Ovary (tissue), 9 donors: ENCODE results near the gene TRPM3. TPM values are rescaled to one million over a fixed set of nuclear protein-coding genes. Genes with fewer than 3 reads are reported as not detected.

ENCODE experiments used
- DNase-seq, 5 donors: peaks; one replicate each; pipeline ENCODE4 v3.0.0-alpha.2; 2019 to 2020
- H3K27ac ChIP-seq, 2 donors: fragments of 200-600 bp; one replicate each; pipeline versions ENCODE4 v1.5.1 to v1.8.0; 2019 to 2022
- H3K27me3 ChIP-seq: fragments of 200-600 bp; one replicate; pipeline ENCODE4 v1.8.0; 2022
- H3K36me3 ChIP-seq: fragments of 200-600 bp; sonication (generic); one replicate; pipeline ENCODE4 v1.5.1; 2019
- H3K4me1 ChIP-seq: one replicate; pipeline ENCODE4 v1.8.1; 2013; ENCODE audit warnings: mild to moderate bottlenecking, moderate library complexity; ENCODE audit not compliant: insufficient read depth
- H3K4me3 ChIP-seq: fragments of 200-600 bp; sonication (generic); one replicate; pipeline ENCODE4 v1.5.1; 2017
- H3K9me3 ChIP-seq, 2 donors: fragments of 200-600 bp in 1 of 2; sonication (generic) in 1 of 2; one replicate each; pipeline versions ENCODE4 v1.5.1 to v1.8.1; 2013 to 2019; ENCODE audit warnings: mild to moderate bottlenecking in 1 of 2, moderate library complexity in 1 of 2
- EP300 ChIP-seq: sonication (generic); formaldehyde crosslinking; IDR thresholded peaks from one replicate; pipeline ENCODE4 v1.6.1; 2017; ENCODE audit warnings: antibody characterized with exemption
- POLR2A ChIP-seq: fragments of 450-650 bp; IDR thresholded peaks from one replicate; pipeline ENCODE4 v1.6.1; 2017; ENCODE audit warnings: antibody characterized with exemption, mild to moderate bottlenecking, moderate library complexity
- WGBS, 3 donors: extraction: QIAGEN DNeasy Blood & Tissue Kit in 1 of 3; methylation state at CpG; one replicate each; pipeline versions ENCODE4 v1.1.5 to v1.1.7; 2013 to 2017; 5-methylcytosine and 5-hydroxymethylcytosine counted together
- intact Hi-C, 4 donors: fragments of 100-400 bp; cut with DNase I; formaldehyde crosslinking; loops; one replicate each; pipeline versions ENCODE4 v1.11.0 to v1.15.1; 2022 to 2023
- polyA plus RNA-seq, 2 donors: library from polyadenylated mRNA; stranded (reverse); fragments of 200-250 nt in 1 of 2; fragments of 350-450 nt in 1 of 2; fragmentation: Illumina TruSeq in 1 of 2; extraction: RNeasy Lipid Tissue Mini Kit (QIAGEN cat#74804) in 1 of 2; gene quantifications; one replicate each; pipeline ENCODE4 v1.2.3, GENCODE V29; 2013 to 2014
- total RNA-seq, 7 donors: library from RNA; depleted of rRNA in 2 of 7; stranded (reverse); fragments of >200 nt in 2 of 7; fragmentation: NEBNext Ultra II Directional in 3 of 7; extraction: Animal tissue kit (Norgen Biotek cat#: 25700) in 3 of 7; gene quantifications; one replicate each; pipeline versions ENCODE4 v1.1.0 to v1.2.4, GENCODE V29; 2016 to 2023
- TF ChIP-seq, protein P1 (sequence below), 3 donors: fragments of 450-650 bp in 2 of 3; fragments of 200-600 bp in 1 of 3; IDR thresholded peaks; one replicate each; pipeline versions ENCODE4 v1.5.1 to v1.8.0; 2016 to 2022; ENCODE audit warnings: antibody characterized with exemption in 3 of 3, mild to moderate bottlenecking in 1 of 3
- donor health status: DM: no; HTN: no; CAD: no; lungs with moderate emphysema.
- donor health status: DM: no; HTN: no; CAD: no.
- donor health status: Bipolar disorder and iron deficiency.
- donor health status: DM: yes; HTN: yes; CAD: no.
- donor health status: DM: no; HTN: no; CAD: no.
- donor health status: DM: yes; HTN: yes; CAD: no.

TRPM3 gene
- total and polyA plus RNA-seq, 9 donors: 0.80 to 18.5 (median 4.6) TPM

DNA sequence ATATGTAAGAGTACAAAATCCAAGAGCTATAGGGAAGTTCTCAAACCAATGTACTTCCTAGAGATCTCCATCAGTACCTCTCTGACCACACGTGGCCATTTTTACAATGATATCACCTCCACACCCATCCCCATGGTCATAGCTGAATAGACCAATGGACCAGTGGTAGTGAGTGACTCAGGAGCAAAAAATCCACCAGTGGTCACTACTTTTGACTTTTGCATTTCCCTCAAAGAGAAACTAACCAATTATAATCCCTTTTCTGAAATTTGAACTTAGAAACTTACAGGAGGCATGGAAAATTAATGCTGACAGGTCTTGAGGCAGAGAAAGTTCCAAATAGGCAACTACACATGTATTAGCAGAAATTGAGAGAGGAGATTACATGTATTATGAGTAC lies 238.4 kb downstream of the TRPM3 start:
- TF ChIP-seq EP300: no peak
- no peak for TF ChIP-seq POLR2A
- TF ChIP-seq, protein P1, sequence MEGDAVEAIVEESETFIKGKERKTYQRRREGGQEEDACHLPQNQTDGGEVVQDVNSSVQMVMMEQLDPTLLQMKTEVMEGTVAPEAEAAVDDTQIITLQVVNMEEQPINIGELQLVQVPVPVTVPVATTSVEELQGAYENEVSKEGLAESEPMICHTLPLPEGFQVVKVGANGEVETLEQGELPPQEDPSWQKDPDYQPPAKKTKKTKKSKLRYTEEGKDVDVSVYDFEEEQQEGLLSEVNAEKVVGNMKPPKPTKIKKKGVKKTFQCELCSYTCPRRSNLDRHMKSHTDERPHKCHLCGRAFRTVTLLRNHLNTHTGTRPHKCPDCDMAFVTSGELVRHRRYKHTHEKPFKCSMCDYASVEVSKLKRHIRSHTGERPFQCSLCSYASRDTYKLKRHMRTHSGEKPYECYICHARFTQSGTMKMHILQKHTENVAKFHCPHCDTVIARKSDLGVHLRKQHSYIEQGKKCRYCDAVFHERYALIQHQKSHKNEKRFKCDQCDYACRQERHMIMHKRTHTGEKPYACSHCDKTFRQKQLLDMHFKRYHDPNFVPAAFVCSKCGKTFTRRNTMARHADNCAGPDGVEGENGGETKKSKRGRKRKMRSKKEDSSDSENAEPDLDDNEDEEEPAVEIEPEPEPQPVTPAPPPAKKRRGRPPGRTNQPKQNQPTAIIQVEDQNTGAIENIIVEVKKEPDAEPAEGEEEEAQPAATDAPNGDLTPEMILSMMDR (IDR thresholded peaks at IDR 0.05): no peak
- 76 to 84% (median 83%) methylated on average over 1 of the region's 1 CpG for WGBS, 3 donors
- intact Hi-C loops: no loop called here
- H3K4me1 ChIP-seq: no peaks in the 10 kb centered on the region
- no peak overlapping the region for H3K4me3 ChIP-seq
- H3K9me3 ChIP-seq: no peaks in the 10 kb centered on the region
- no peak overlapping the region for H3K27ac ChIP-seq
- no peaks in the 10 kb centered on the region for H3K36me3 ChIP-seq
- no peaks in the 10 kb centered on the region for H3K27me3 ChIP-seq
- DNase-seq: no peak

DNA sequence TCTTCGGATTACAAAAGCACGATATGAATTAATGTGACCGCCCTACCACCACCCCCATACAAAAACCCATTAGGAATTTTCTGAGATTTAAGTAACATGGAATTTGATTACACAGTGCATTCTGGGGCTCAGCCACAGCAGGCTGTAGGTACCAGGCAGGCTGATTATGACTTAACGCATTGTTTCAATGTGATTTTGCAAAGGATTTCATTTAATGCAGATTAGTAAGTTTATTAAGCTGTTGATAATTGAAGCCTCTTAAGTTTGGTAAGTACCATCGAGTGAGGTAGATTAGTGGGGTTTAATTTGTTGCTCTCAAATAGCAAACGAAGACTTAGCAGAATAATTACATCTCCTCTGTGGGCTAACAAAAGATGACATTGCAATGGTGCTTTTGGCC lies 240.1 kb downstream of the TRPM3 start:
- TF ChIP-seq POLR2A (no peak), EP300 (no peak)
- TF ChIP-seq, protein P1 (IDR thresholded peaks at IDR 0.05): no peak
- Histone ChIP-seq H3K36me3 (no peaks in the 10 kb centered on the region), H3K27ac (no peak overlapping the region), H3K9me3 (no peaks in the 10 kb centered on the region), H3K4me3 (no peak overlapping the region), H3K4me1 (no peaks in the 10 kb centered on the region), H3K27me3 (no peaks in the 10 kb centered on the region)
- WGBS, 3 donors: 89 to 92% (median 90%) methylated on average over 6 of the region's 6 CpGs
- no peak for DNase-seq
- intact Hi-C loops: no loop called here

DNA sequence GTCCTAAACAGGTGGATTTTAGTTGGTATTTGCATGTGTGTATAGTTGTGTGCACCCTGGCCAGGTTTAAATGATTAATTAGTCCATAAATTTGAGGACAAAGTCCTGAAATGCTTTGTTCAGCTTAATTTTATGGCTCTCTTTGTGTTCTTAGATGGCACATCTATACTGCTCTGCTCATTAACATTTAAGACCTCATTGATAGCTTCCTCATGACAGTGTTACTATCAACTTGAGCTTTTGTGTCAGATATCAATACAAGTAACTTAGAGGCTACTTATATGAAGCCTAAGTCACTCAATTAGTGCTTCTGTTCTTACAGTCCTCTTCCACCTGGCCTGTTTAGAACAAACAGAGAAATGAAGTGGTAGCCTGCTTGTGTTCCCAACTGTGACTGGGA lies 240.9 kb downstream of the TRPM3 start:
- Histone ChIP-seq H3K36me3 (no peaks in the 10 kb centered on the region), H3K4me3 (no peak overlapping the region), H3K4me1 (no peaks in the 10 kb centered on the region), H3K27me3 (no peaks in the 10 kb centered on the region), H3K27ac (no peak overlapping the region), H3K9me3 (no peaks in the 10 kb centered on the region)
- intact Hi-C loops: no loop called here
- no peak for DNase-seq
- TF ChIP-seq POLR2A: no peak
- TF ChIP-seq, protein P1 (IDR thresholded peaks at IDR 0.05): no peak
- no peak for TF ChIP-seq EP300

GRCh38 chr9:70878576-70878975 lies 242.8 kb downstream of the TRPM3 start:
- H3K4me3 ChIP-seq: no peak overlapping the region
- no peaks in the 10 kb centered on the region for H3K27me3 ChIP-seq
- TF ChIP-seq EP300 (no peak), POLR2A (no peak)
- TF ChIP-seq, protein P1 (IDR thresholded peaks at IDR 0.05): no peak
- 52 to 68% (median 66%) methylated on average over 4 of the region's 4 CpGs for WGBS, 3 donors
- no peak overlapping the region for H3K27ac ChIP-seq
- DNase-seq: no peak
- no peaks in the 10 kb centered on the region for H3K4me1 ChIP-seq
- no peaks in the 10 kb centered on the region for H3K36me3 ChIP-seq
- intact Hi-C loops: no loop called here
- H3K9me3 ChIP-seq: no peaks in the 10 kb centered on the region

DNA sequence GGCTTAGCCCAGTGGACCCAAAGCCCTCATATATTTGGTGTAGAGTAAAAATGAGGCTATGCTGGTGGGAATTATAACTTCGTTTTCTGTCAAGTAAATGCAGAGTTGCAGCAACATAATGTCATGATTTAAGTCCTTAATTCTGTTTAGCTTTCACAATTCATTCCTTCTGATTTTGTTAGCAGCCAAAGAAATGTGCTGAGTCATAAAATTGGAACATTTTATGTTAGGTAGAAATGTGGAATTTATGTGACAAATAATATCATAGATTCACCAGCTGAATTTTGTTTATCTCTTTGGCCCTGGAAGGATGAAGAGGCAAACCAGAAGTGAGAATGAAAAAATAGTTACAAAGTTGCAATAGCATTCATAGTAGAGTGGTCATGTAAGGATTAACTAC lies 247.0 kb downstream of the TRPM3 start:
- no peak overlapping the region for H3K4me3 ChIP-seq
- intact Hi-C loops: no loop called here
- H3K27me3 ChIP-seq: no peaks in the 10 kb centered on the region
- no peaks in the 10 kb centered on the region for H3K36me3 ChIP-seq
- no peak for DNase-seq
- no peaks in the 10 kb centered on the region for H3K4me1 ChIP-seq
- WGBS, 3 donors: 52 to 67% (median 53%) methylated on average over 1 of the region's 1 CpG
- no peak overlapping the region for H3K27ac ChIP-seq
- TF ChIP-seq, protein P1 (IDR thresholded peaks at IDR 0.05): no peak
- TF ChIP-seq POLR2A (no peak), EP300 (no peak)
- no peaks in the 10 kb centered on the region for H3K9me3 ChIP-seq
